Liver (tissue), 3 donors: ENCODE data around the gene DCDC2C.

ENCODE experiments used
- EGR1 ChIP-seq, 2 donors: IDR thresholded peaks; 2 replicates each; pipeline ENCODE4 v1.6.1; 2016 to 2018; ENCODE audit warnings: antibody characterized with exemption in 2 of 2, low read depth in 2 of 2
- TF ChIP-seq, protein P1 (sequence below): fragments of 150-350 bp; IDR thresholded peaks from 2 replicates; pipeline ENCODE4 v1.5.1; 2017; ENCODE audit warnings: improper control_type of control experiment, low read depth, low read length; ENCODE audit not compliant: missing input control
- donor health status: healthy.
- donor health status: healthy.

DNA sequence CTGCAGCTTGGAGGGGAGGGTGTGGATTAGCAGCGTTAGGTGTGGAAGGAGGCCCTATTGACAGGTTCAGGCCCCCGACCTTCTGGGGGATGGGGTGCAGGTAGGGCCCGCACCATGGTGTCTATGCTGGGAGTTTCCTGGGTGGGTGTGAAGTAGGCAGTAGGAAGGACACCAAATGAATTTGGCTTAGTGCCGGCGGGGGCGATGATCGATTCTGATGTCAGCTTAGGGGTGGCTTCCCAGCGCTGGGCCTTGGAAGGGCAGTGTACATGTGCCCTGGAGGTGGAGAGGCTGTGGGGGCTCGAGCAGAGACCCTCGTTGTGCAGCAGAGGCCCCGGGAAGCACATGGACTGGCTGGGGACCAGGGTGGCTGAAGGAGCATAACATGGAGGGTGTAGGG lies 21.6 kb downstream of the DCDC2C start:
- TF ChIP-seq, protein P1, sequence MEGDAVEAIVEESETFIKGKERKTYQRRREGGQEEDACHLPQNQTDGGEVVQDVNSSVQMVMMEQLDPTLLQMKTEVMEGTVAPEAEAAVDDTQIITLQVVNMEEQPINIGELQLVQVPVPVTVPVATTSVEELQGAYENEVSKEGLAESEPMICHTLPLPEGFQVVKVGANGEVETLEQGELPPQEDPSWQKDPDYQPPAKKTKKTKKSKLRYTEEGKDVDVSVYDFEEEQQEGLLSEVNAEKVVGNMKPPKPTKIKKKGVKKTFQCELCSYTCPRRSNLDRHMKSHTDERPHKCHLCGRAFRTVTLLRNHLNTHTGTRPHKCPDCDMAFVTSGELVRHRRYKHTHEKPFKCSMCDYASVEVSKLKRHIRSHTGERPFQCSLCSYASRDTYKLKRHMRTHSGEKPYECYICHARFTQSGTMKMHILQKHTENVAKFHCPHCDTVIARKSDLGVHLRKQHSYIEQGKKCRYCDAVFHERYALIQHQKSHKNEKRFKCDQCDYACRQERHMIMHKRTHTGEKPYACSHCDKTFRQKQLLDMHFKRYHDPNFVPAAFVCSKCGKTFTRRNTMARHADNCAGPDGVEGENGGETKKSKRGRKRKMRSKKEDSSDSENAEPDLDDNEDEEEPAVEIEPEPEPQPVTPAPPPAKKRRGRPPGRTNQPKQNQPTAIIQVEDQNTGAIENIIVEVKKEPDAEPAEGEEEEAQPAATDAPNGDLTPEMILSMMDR: no peak
- no peak for TF ChIP-seq EGR1 (IDR thresholded peaks at IDR 0.05; ENCODE audit: low read depth in 2 of 2)
